HG03571 (cell line): ENCODE measurements around the gene ONECUT3.

Experiments used
- ATAC-seq: cut with Tn5 transposase; IDR thresholded peaks from one replicate; pipeline ENCODE4 v1.9.1; 2021; ENCODE audit not compliant: unreplicated experiment

Gene ONECUT3

GRCh38 chr19:1813192-1814182 is 60.2 kb downstream of the ONECUT3 start:
- no peak for ATAC-seq

- ATAC-seq, result no peak
Measured at GRCh38 chr19:1814391-1814790, 61.1 kb downstream of the ONECUT3 start.

DNA sequence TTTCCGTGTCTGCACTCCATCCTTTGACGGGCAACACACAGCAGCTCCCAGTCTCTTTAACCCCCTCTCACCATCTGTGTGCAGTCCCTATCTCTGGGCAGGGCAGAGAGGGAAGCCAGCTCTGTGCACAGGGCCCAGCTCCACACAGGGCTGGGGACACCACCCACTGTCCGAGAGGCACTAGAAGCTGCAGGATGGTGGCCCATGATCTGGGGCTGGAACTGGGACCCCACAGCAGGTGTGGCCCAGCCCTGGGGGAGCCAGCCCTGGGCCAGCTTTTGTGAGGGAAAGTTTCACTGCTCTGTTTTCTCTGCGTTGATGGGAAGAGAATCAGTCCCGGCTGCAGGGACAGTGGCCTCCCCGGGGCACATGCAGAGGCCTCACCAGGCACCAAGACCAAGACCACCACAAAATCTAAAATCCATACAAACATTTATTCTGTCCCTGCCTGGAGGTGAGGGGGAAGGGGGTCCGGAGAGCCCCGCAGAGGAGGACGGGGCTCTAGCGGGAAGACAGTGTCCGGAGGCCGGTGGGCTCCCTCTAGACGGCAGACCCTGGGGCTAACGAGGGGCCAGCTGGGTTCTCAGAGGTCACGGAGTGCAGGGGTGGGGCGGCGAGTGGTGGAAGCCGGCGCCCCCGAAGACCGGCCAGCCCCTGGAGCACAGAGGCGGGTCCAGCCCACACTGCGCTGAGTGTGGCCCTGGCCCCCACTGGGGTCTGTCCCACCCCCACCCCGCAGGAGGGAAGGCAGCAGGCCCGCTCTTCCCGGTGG is 61.7 kb downstream of the ONECUT3 start:
- ATAC-seq, result no peak

DNA sequence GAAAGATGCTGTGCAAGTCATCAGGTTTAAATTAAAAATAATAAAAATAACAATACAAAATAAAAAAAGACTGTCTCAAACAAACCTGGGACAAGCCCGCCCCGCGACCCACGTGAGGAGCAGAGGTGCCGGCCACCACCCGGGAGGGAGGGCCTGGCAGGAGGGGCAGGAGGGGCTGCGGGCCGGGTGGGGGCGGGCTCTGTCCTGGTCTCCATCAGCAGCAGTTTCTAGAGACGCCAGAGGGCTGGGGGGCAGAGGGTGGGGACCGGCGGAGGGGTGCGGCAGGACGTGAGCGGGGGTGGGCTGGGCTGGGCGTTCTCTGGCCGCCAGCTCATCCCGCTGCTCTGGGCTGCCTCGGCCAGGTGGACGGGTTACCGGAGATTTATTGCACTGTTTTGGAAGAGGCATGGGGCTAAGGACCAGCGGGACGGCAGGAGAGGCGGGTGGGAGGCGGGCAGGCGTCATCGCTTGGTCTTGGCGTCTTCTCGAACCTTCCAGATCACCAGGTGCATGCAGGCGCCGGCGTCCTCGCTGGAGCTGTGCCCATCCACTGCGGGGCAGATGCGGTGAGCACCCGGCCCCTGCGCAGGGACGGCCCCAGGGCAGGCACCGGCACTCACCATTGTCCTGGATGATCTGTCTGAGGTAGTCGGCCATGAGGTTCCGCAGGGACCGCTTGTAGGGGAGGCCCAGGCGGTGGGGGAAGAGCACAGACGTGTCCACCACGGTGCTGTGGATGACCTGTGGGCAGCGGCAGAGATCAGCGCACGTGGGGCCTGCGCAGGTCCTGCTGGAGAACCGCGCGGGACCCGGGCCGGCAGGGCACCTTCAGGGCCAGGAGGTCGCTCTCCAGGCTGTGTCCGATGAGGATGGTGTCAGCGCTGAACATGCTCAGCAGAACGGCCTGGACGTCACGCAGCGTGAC is 62.6 kb downstream of the ONECUT3 start:
- ATAC-seq, result no peak

GRCh38 chr19:1816530-1817298 is 63.4 kb downstream of the ONECUT3 start:
- no peak for ATAC-seq

DNA sequence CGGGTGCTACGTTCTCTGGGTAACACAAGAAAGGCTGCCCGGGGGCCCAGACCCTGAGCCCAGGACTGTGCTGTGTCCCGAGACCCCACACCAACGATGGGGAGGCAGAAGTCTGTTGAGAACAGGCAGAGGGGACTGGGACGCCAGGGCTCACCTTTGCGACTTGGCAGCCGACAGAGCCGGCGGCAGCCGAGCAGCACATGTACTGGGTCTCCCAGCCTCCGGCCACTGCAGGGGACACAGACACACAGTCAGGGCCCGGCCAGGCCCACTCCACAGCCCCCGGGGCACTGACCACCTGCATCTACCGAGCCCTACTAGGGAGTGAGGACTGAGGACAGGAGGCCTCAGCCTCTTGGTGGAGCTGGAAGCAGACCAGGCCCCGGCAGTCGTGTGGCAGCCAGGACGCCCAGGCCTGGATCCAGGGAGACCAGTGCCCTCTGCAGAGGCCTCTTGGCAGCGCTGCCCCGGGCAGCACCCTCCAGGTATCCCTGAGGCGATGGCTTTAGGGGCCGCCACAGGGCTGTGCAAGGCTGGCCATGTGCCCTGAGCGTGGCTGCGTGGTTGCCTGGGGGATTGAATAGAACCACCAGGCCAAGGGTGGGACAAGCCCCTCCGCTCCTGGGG is 64.4 kb downstream of the ONECUT3 start:
- ATAC-seq, result no peak

- ATAC-seq, result no peak
Measured at GRCh38 chr19:1818549-1819195, 65.4 kb downstream of the ONECUT3 start.

- ATAC-seq, result no peak
Measured at GRCh38 chr19:1819341-1820255, 66.3 kb downstream of the ONECUT3 start.

GRCh38 chr19:1822210-1822609 is 68.9 kb downstream of the ONECUT3 start:
- ATAC-seq, result no peak

GRCh38 chr19:1823020-1823419 is 69.7 kb downstream of the ONECUT3 start:
- no peak for ATAC-seq

GRCh38 chr19:1823539-1824251 is 70.4 kb downstream of the ONECUT3 start:
- no peak for ATAC-seq

DNA sequence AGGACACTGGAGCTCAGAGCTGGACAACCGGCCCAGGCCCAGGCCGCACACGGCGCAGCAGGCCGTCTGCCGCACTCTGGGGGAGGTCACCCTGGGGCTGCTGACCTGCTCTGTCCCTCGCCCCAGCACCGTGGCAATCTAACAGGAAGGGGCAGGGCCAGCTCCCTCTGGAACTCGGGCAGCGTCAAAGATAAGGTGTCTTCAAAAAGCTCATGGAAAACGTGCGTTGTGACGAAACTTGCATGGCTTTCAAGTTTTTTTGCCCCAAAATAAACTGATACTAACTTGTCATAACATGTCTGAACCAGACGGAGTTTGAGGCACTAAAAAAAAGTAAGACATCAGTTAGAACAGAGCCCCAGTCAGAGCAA is 70.9 kb downstream of the ONECUT3 start:
- no peak for ATAC-seq

DNA sequence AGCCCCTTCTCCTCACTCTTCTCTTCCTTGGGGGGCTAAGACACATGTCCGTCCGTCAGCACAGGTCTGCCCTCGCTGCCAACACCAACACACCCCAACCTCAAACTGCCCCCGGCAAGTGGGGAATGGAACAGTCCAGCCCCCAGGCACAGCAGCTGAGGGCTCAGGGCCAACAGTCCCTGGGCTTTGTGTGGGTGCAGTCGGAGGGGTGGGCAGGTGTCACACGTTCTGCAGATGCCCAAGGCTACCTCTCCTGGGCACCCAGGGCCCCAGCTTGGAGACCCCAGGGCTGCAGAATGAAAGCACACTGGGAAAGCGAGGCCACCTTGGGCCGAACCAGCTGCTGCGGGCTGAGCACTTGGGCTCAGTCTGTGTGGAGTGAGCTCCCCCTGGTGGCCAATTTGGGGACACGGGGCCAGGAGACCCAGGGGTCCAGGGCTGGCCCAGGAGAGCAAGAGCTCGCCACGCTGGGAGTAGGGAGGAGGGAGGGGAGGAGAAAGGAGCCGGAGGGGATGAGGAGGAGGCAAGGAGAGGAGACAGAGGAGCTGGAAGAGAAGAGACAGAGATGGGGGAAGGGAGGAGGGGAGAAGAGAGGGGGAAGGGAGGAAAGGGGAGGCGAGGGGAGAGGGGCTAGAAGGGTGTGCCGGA is 72.7 kb downstream of the ONECUT3 start:
- no peak for ATAC-seq

- no peak for ATAC-seq
Measured at GRCh38 chr19:1826557-1827521, 73.5 kb downstream of the ONECUT3 start.

DNA sequence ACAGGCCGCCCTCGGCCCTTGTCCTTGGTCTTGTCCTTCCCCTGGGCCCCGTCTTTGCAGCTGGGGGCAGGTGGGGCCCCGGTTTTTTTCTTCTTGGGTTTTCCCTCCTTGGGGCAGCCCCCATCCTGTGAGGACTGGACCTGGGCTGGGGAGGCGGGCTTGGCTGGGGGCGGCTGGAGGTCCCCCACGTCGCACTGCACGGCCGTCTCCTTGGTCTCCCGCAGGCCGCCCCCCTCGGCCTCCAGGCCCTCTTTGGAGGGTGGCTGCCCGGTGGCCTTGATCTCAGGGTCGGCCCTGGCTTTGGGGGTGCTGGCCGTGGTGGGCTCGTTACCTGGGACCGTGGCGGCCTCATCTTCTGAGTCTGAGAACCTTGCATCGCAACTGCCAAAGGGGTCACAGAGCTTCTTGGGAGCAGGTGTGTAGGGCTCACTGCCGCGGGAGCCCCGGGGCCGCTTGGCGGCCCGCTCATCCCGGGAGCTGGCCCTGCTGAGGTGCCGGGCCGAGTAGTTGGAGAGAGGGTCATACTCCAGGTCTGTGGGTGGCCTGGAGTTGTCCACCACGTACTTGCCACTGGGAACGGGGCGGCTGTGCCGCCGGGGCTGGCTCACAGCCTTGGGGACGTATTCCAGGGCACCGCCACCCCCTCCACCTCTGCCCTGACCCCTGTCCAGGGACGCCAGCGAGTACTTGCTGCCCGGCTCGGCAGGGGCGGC is 74.4 kb downstream of the ONECUT3 start:
- no peak for ATAC-seq
